Natural killer cell (primary cell): ENCODE data around the gene AP2A2. TPM values are rescaled to one million over a fixed set of nuclear protein-coding genes. Genes with fewer than 3 reads are reported as not detected.

Experiments
- ATAC-seq, 3 donors: fragments of 150-1000 bp in 2 of 3; fragments of 200-7000 bp in 1 of 3; cut with Tn5 transposase; 1 replicate in 1 of 3; 2 replicates in 2 of 3; pipeline ENCODE4 v1.10.0; 2021; ENCODE audit warnings: mild to moderate bottlenecking in 2 of 3, moderate library complexity in 2 of 3
- DNase-seq, 2 donors: peaks; one replicate each; pipeline versions ENCODE4 v3.0.0 to v3.0.0-alpha.2; 2013 to 2021; ENCODE audit warnings: mixed read lengths in 1 of 2
- H3K27ac ChIP-seq: one replicate; pipeline ENCODE4 v1.5.1; 2013; ENCODE audit warnings: mild to moderate bottlenecking, low read length
- H3K27me3 ChIP-seq: one replicate; pipeline ENCODE4 v1.6.1; 2013; ENCODE audit warnings: low read length; ENCODE audit not compliant: control insufficient read depth, insufficient read depth
- H3K36me3 ChIP-seq: one replicate; pipeline ENCODE4 v1.6.1; 2013; ENCODE audit warnings: low read length; ENCODE audit not compliant: control insufficient read depth, insufficient read depth
- H3K4me1 ChIP-seq: one replicate; pipeline ENCODE4 v1.6.1; 2013; ENCODE audit warnings: low read length; ENCODE audit not compliant: control insufficient read depth, insufficient read depth
- H3K4me3 ChIP-seq: one replicate; pipeline ENCODE4 v1.5.1; 2013; ENCODE audit warnings: low read length
- H3K9me3 ChIP-seq: one replicate; pipeline ENCODE4 v1.6.1; 2013; ENCODE audit warnings: low read length; ENCODE audit not compliant: control insufficient read depth, insufficient read depth
- H3K27ac Mint-ChIP-seq, 2 donors: one replicate each; pipeline ENCODE4 v1.8.0; 2022; ENCODE audit warnings: mild to moderate bottlenecking in 2 of 2, mixed read lengths in 2 of 2, moderate library complexity in 1 of 2
- H3K27me3 Mint-ChIP-seq, 2 donors: one replicate each; pipeline ENCODE4 v1.8.0; 2022; ENCODE audit warnings: low read depth in 2 of 2, mixed read lengths in 2 of 2
- H3K36me3 Mint-ChIP-seq: one replicate; pipeline ENCODE4 v1.8.0; 2022; ENCODE audit warnings: mixed read lengths
- H3K4me1 Mint-ChIP-seq, 2 donors: one replicate each; pipeline ENCODE4 v1.8.0; 2022; ENCODE audit warnings: mixed read lengths in 2 of 2
- H3K4me3 Mint-ChIP-seq: one replicate; pipeline ENCODE4 v1.8.0; 2022; ENCODE audit warnings: mild to moderate bottlenecking, moderate library complexity, mixed read lengths
- H3K9me3 Mint-ChIP-seq, 2 donors: one replicate each; pipeline ENCODE4 v1.8.0; 2022; ENCODE audit warnings: mixed read lengths in 2 of 2
- CTCF ChIP-seq: fragments of 200-600 bp; IDR thresholded peaks from one replicate; pipeline ENCODE4 v1.8.0; 2022; ENCODE audit warnings: antibody characterized with exemption
- WGBS: methylation state at CpG from one replicate; pipeline ENCODE4 v1.1.7; 2013; ENCODE audit warnings: missing lambda C conversion rate; ENCODE audit not compliant: insufficient coverage; 5-methylcytosine and 5-hydroxymethylcytosine counted together
- intact Hi-C: fragments of 100-400 bp; cut with micrococcal nuclease; formaldehyde crosslinking; loops from one replicate; pipeline ENCODE4 v1.14.2; 2022
- total RNA-seq, 4 donors: library from RNA; stranded (reverse); fragments of 120-200 nt in 1 of 4; gene quantifications; one replicate each; pipeline versions ENCODE4 v1.2.3 to v1.2.4, GENCODE V29; 2013 to 2022

AP2A2 gene
- total RNA-seq, 3 donors from 2014 or later (not counting 1 experiment from before 2014, with no cell fraction given): 57.2 to 120 (median 82.9) TPM

DNA sequence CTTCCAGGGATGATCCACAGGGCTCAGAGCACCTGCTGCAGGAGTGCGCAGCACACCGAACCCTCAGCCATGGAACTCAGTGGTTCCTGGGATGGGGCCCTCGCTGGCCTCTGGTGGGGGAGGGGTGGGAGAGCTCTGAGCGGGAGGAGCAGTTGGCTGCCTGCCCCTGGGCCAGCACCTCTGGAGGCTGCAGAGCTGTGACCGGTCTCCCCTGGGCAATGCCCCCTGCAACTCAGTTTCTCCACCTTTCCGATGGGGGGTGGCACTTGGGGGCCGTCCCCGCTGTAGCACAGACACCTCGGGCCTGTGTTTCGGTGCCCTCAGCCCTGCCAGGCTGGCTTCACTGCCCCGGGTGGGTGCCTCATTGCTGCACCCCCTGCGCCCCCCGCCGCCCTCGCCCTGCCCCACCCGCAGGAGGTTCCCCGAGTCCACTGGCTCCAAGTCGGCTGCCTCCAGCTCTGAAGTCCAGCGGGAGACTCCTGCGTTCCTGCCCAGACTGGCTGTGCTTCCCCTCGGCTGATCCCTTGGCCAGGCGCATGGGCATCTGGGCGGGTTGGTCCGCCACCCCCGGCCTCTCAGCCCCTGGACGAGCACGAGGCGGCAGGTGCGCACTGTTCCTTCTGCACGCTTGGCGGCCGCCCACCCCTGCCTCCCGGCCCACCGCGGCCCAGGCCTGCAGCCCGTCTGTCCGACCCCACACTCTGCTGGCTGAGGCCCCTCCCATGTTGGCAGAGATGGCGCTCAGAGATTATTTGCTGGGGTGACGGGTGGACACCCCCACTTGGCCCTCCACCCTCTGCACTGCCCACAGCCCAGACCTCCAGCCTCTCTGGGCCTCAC is 109.0 kb downstream of the AP2A2 start:
- H3K4me1 Mint-ChIP-seq: peaks cover 0 to 7% of the 10 kb centered on the region in 2 donors
- Histone ChIP-seq H3K4me3 (no peak overlapping the region), H3K36me3 (no peaks in the 10 kb centered on the region), H3K27me3 (no peaks in the 10 kb centered on the region), H3K4me1 (no peaks in the 10 kb centered on the region), H3K27ac (no peak overlapping the region), H3K9me3 (no peaks in the 10 kb centered on the region)
- no peak for ATAC-seq
- WGBS: 87% methylated on average over 39 of the region's 39 CpGs
- no peaks in the 10 kb centered on the region for H3K36me3 Mint-ChIP-seq
- no peak for DNase-seq
- intact Hi-C loops: no loop called here
- no peaks in the 10 kb centered on the region for H3K27me3 Mint-ChIP-seq
- no peak overlapping the region for H3K27ac Mint-ChIP-seq
- H3K9me3 Mint-ChIP-seq: no peaks in the 10 kb centered on the region
- no peak for TF ChIP-seq CTCF
- H3K4me3 Mint-ChIP-seq: no peak overlapping the region

- Histone ChIP-seq H3K36me3 (no peaks in the 10 kb centered on the region), H3K4me3 (no peak overlapping the region), H3K4me1 (no peaks in the 10 kb centered on the region), H3K9me3 (no peaks in the 10 kb centered on the region), H3K27me3 (no peaks in the 10 kb centered on the region), H3K27ac (no peak overlapping the region)
- Mint-ChIP-seq H3K36me3 (no peaks in the 10 kb centered on the region), H3K9me3 (no peaks in the 10 kb centered on the region), H3K27ac (no peak overlapping the region), H3K4me1 (peaks cover 0 to 7% of the 10 kb centered on the region in 2 donors), H3K27me3 (no peaks in the 10 kb centered on the region), H3K4me3 (no peak overlapping the region)
- DNase-seq (no peak), ATAC-seq (no peak)
- WGBS: 86% methylated on average over 29 of the region's 29 CpGs
- intact Hi-C loops: no loop called here
- no peak for TF ChIP-seq CTCF
Measured at GRCh38 chr11:1035577-1036283, 110.1 kb downstream of the AP2A2 start.

GRCh38 chr11:1036303-1036923 is 110.7 kb downstream of the AP2A2 start, which contains the start of gene MUC6:
Gene MUC6 (minus strand): TSS chr11:1036718. CDS start chr11:1036655, 63 bp downstream.
- DNase-seq (no peak), ATAC-seq (no peak)
- H3K27ac ChIP-seq: no peak within 1 kb of the TSS
- no peaks in the 10 kb centered on the region for H3K4me1 ChIP-seq
- Mint-ChIP-seq H3K27me3 (no peaks in the 10 kb centered on the region), H3K4me3 (no peak within 1 kb of the TSS), H3K4me1 (peaks cover 0 to 7% of the 10 kb centered on the region in 2 donors), H3K27ac (no peak within 1 kb of the TSS), H3K9me3 (no peaks in the 10 kb centered on the region), H3K36me3 (no peaks in the 10 kb centered on the region)
- 85% methylated on average over 42 of the region's 42 CpGs for WGBS
- intact Hi-C loops: no loop called here
- no peak for TF ChIP-seq CTCF
- no peaks in the 10 kb centered on the region for H3K9me3 ChIP-seq
- H3K36me3 ChIP-seq: no peaks in the 10 kb centered on the region
- no peaks in the 10 kb centered on the region for H3K27me3 ChIP-seq
- H3K4me3 ChIP-seq: no peak within 1 kb of the TSS
